HUES48 (cell line): ENCODE measurements around the gene KRT33A.
"Not testable (repeated sequence)": the region's sequence is repeated elsewhere in the genome, so short reads cannot be mapped to it uniquely, and the experiment has no call there.

Experiments
- H3K27ac ChIP-seq: one replicate; pipeline ENCODE4 v1.7.0; 2013; ENCODE audit warnings: low read depth, low read length, inconsistent platforms
- H3K27me3 ChIP-seq: 2 replicates; pipeline ENCODE4 v1.6.1; 2013; ENCODE audit warnings: mild to moderate bottlenecking, low read length; ENCODE audit not compliant: control insufficient read depth, insufficient read depth
- H3K36me3 ChIP-seq: 2 replicates; pipeline ENCODE4 v1.6.1; 2013; ENCODE audit warnings: low read length; ENCODE audit not compliant: control insufficient read depth, insufficient read depth
- H3K4me1 ChIP-seq: 2 replicates; pipeline ENCODE4 v1.6.1; 2013; ENCODE audit warnings: mild to moderate bottlenecking, low read length; ENCODE audit not compliant: control insufficient read depth, insufficient read depth
- H3K4me3 ChIP-seq: 2 replicates; pipeline ENCODE4 v1.5.1; 2013; ENCODE audit warnings: mild to moderate bottlenecking, low read depth, low read length
- H3K9ac ChIP-seq: 2 replicates; pipeline ENCODE4 v1.6.1; 2013; ENCODE audit warnings: mild to moderate bottlenecking, low read depth, low read length, moderate library complexity
- H3K9me3 ChIP-seq: 2 replicates; pipeline ENCODE4 v1.6.1; 2013; ENCODE audit warnings: low read length; ENCODE audit not compliant: control insufficient read depth, insufficient read depth

The KRT33A gene

GRCh38 chr17:41363881-41364280, 13.3 kb upstream of the KRT33A start:
- H3K9ac ChIP-seq = no peak overlapping the region
- H3K36me3 ChIP-seq = no peaks in the 10 kb centered on the region
- no peaks in the 10 kb centered on the region for H3K4me1 ChIP-seq
- no peak overlapping the region for H3K4me3 ChIP-seq
- H3K9me3 ChIP-seq = peaks cover 3% of the 10 kb centered on the region; the same call in 1 of the 2 replicates
- H3K27me3 ChIP-seq = no peaks in the 10 kb centered on the region
- no peak overlapping the region for H3K27ac ChIP-seq

- H3K4me1 ChIP-seq = no peaks in the 10 kb centered on the region
- H3K27ac ChIP-seq = no peak overlapping the region
- H3K9me3 ChIP-seq = peaks cover 3% of the 10 kb centered on the region; the same call in 1 of the 2 replicates
- H3K36me3 ChIP-seq = no peaks in the 10 kb centered on the region
- no peak overlapping the region for H3K9ac ChIP-seq
- H3K27me3 ChIP-seq = no peaks in the 10 kb centered on the region
- H3K4me3 ChIP-seq = no peak overlapping the region
These were observed 9.8 kb upstream of the KRT33A start for GRCh38 chr17:41360296-41360995.

GRCh38 chr17:41354536-41354935, 3.9 kb upstream of the KRT33A start:
- H3K4me3 ChIP-seq = no peak overlapping the region
- H3K4me1 ChIP-seq = no peaks in the 10 kb centered on the region
- no peak overlapping the region for H3K9ac ChIP-seq
- H3K27ac ChIP-seq = no peak overlapping the region
- H3K27me3 ChIP-seq = no peaks in the 10 kb centered on the region
- no peaks in the 10 kb centered on the region for H3K36me3 ChIP-seq
- no peaks in the 10 kb centered on the region for H3K9me3 ChIP-seq

GRCh38 chr17:41352597-41353366, 2.2 kb upstream of the KRT33A start:
- no peaks in the 10 kb centered on the region for H3K36me3 ChIP-seq
- no peaks in the 10 kb centered on the region for H3K27me3 ChIP-seq
- no peak overlapping the region for H3K9ac ChIP-seq
- no peak overlapping the region for H3K4me3 ChIP-seq
- H3K27ac ChIP-seq = no peak overlapping the region
- H3K4me1 ChIP-seq = no peaks in the 10 kb centered on the region
- H3K9me3 ChIP-seq = no peaks in the 10 kb centered on the region

GRCh38 chr17:41351177-41351576, 549 bp upstream of the KRT33A start:
- H3K36me3 ChIP-seq = no peaks in the 10 kb centered on the region
- H3K27me3 ChIP-seq = no peaks in the 10 kb centered on the region
- no peak overlapping the region for H3K4me3 ChIP-seq
- no peak overlapping the region for H3K27ac ChIP-seq
- no peak overlapping the region for H3K9ac ChIP-seq
- H3K9me3 ChIP-seq = no peaks in the 10 kb centered on the region
- no peaks in the 10 kb centered on the region for H3K4me1 ChIP-seq

- Histone ChIP-seq H3K4me3 (no peak overlapping the region), H3K27ac (no peak overlapping the region), H3K9ac (no peak overlapping the region), H3K4me1 (no peaks in the 10 kb centered on the region), H3K27me3 (no peaks in the 10 kb centered on the region), H3K36me3 (no peaks in the 10 kb centered on the region), H3K9me3 (no peaks in the 10 kb centered on the region; the same call in 1 of the 2 replicates)
These were observed 2.5 kb downstream of the KRT33A start for GRCh38 chr17:41347869-41348760.

GRCh38 chr17:41346421-41346820, 4.2 kb downstream of the KRT33A start:
- not testable (repeated sequence) for H3K9me3 ChIP-seq, H3K27me3 ChIP-seq, H3K27ac ChIP-seq, H3K36me3 ChIP-seq, H3K4me1 ChIP-seq, H3K4me3 ChIP-seq, H3K9ac ChIP-seq

- no peak overlapping the region for H3K9ac ChIP-seq
- no peak overlapping the region for H3K4me3 ChIP-seq
- no peak overlapping the region for H3K27ac ChIP-seq
- no peaks in the 10 kb centered on the region for H3K36me3 ChIP-seq
- no peaks in the 10 kb centered on the region for H3K4me1 ChIP-seq
- H3K9me3 ChIP-seq = peaks cover 3% of the 10 kb centered on the region
- H3K27me3 ChIP-seq = no peaks in the 10 kb centered on the region
These were observed 4.6 kb downstream of the KRT33A start for GRCh38 chr17:41345992-41346391.

GRCh38 chr17:41343029-41343428, 7.6 kb downstream of the KRT33A start:
- H3K9me3 ChIP-seq = peaks cover 3% of the 10 kb centered on the region
- no peaks in the 10 kb centered on the region for H3K36me3 ChIP-seq
- H3K9ac ChIP-seq = no peak overlapping the region
- no peaks in the 10 kb centered on the region for H3K27me3 ChIP-seq
- H3K4me3 ChIP-seq = no peak overlapping the region
- H3K27ac ChIP-seq = no peak overlapping the region
- no peaks in the 10 kb centered on the region for H3K4me1 ChIP-seq

GRCh38 chr17:41340934-41341861, 9.4 kb downstream of the KRT33A start:
- Histone ChIP-seq H3K9ac (no peak overlapping the region), H3K4me1 (no peaks in the 10 kb centered on the region), H3K27me3 (no peaks in the 10 kb centered on the region), H3K4me3 (no peak overlapping the region), H3K27ac (no peak overlapping the region), H3K36me3 (no peaks in the 10 kb centered on the region), H3K9me3 (peaks cover 3% of the 10 kb centered on the region)
